GM21717 (cell line): ENCODE measurements around the gene TBC1D7.
A peak's percentile ranks its signal among the peaks of the same experiment; 100 is the strongest.

Experiments used
- ATAC-seq: cut with Tn5 transposase; IDR thresholded peaks from one replicate; pipeline ENCODE4 v1.9.1; 2021; ENCODE audit warnings: mild to moderate bottlenecking, moderate library complexity; ENCODE audit not compliant: unreplicated experiment

Gene TBC1D7

GRCh38 chr6:13273931-13274706, 54.2 kb downstream of the TBC1D7 start:
- ATAC-seq: peak; percentile 49

- no peak for ATAC-seq
Observed at GRCh38 chr6:13273202-13273930, 55.0 kb downstream of the TBC1D7 start.

GRCh38 chr6:13272131-13273046, 55.9 kb downstream of the TBC1D7 start:
- ATAC-seq: peak; percentile 57

GRCh38 chr6:13268913-13269518, 59.3 kb downstream of the TBC1D7 start:
- ATAC-seq: no peak

DNA sequence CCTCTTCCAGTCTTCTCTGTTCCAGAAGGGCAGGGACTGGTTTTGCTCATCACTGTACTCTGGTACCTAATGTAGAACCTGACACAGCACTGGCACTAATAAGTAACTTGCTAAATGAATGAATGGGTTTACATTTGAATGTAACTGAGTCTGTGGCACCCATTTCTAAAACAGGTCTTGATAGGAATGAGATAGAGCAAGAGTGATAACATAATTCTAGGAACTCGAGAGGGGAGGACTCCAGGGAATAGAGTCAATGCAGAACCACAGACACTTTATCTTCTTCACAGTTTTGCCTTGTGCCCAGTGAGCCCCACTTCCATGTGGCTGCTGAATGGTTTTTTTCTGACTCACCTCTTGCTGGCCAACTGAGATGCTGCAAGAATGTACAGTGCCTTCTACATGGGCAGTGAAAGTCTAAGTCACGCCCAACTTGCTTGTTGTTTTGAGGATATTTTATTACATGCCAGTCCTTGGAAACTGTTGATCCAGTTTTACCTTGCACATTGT, 61.1 kb downstream of the TBC1D7 start:
- ATAC-seq: no peak

- no peak for ATAC-seq
Observed at GRCh38 chr6:13263669-13264068, 64.7 kb downstream of the TBC1D7 start.

GRCh38 chr6:13262302-13263230, 65.8 kb downstream of the TBC1D7 start:
- no peak for ATAC-seq

DNA sequence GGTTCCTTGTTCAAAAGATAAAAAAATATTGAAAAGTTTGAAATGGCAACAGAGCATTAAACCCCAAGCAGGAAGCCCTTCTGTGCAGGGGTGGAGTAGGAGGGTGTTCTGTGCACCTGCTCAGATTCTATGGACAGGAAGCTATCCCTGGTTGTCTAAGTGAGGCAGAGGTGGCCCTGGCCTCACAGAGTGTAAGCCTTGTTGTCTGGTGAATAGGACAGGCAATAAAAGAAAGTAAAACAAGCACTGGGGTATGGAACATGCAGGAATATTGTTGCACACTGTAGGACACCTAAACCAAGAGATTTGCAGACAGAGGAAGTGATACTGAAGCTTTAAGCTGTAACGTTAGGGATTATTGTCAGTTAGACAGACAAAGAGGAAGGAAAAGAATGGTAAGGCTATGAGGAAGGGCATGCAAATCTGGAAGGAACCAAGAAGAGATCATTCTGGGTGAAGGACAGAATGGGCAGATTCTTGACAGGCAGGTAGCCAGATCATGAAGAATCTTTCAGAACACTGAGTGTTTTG, 66.8 kb downstream of the TBC1D7 start:
- peak; percentile 54 for ATAC-seq

DNA sequence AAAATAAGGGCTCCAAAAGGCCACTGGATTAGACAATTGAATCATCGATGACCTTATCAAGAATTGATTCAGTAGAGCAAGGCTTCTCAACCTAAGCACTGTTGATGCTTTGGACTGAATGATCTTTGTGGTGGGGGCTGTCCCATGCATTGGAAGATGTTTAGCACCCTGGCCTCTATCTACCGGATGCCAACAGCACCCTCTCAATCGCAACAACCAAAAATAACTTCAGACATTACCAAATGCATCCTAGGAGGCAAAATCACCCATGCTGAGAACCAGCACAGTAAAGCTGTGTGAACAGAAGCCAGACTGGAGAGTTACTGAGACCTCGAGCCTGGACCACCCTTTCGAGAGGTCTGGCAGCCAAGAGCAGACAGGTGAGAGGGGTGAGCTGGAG, 67.5 kb downstream of the TBC1D7 start:
- ATAC-seq: no peak

DNA sequence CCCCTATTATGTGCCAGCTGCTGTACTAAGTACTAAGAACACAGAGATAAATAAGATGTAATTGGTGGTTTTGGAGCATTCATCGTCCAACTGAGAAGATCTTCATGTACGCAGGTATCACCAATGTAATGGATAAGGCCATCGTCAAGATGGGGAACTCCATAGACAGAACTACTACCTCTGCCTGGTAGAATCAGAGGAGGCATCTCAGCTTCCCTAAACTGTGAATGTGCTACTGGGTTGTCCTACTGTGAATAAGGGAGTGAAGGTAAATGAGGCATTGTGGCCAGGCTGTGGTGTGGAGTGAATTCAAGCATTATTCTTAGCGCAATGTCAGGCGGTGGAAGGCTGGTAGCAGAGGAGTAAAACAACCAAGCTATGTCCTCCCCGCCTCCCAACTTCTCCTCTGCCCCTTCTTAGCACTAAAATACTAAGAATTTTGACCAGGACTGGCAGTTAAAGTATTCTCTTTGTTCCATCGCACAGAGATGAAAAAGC, 68.2 kb downstream of the TBC1D7 start:
- ATAC-seq: no peak

DNA sequence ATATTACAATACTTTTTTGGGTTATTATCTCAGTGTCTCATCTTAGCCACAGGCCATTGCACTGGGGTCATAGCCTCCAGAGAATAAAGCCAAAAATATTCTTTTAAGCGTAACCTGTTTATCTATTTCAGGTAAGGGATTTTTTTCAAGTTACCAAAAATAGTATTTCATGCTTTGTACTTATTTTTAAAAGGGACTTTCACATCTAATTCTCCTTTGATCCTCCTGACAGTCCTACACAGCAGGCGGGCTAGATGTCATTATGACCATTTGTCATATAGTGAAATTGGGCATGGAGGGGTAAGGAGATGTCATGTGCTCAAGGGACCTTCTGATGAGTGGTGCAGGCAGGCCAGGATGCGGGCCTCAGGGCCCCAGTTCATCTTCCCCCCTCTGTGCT, 68.9 kb downstream of the TBC1D7 start:
- peak; percentile 43 for ATAC-seq

DNA sequence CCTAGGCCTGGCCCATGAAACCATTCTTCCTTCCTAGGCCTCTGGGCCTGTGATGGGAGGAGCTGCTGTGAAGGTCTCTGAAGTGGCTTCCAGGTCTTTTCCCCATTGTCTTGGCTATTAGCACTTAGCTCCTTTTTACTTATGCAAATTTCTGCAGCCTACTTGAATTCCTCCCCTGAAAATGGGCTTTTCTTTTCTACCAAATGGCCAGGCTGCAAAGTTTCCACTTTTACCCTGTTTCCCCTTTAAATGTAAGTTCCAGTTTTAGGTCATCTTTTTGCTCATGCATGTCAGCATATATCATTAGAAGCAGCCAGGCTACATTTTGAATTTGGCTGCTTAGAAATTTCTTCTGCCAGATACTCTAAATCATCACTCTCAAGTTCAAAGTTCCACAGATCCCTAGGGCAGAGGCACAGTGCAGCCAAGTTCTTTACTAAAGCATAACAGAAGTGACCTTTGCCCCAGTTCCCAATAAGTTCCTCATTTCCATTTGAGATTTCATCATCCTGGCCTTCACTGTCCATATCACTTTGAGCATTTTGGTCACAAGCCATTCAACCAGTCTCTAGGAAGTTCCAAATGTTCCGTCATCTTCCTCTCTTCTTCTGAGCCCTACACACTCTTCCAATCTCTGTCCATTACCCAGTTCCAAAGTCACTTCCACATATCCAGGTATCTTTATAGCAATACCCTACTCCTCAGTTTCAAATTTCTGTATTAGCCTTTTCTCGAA, 71.9 kb downstream of the TBC1D7 start:
- ATAC-seq: no peak
